GM19468 (cell line): ENCODE results near the gene IFT25.
"Not testable (repeated sequence)": the region's sequence is repeated elsewhere in the genome, so short reads cannot be mapped to it uniquely, and the experiment has no call there.

Experiments
- ATAC-seq: cut with Tn5 transposase; IDR thresholded peaks from one replicate; pipeline ENCODE4 v1.9.1; 2021; ENCODE audit warnings: mild to moderate bottlenecking, moderate library complexity, moderate number of reproducible peaks; ENCODE audit not compliant: unreplicated experiment; ENCODE audit errors: extremely low read depth

IFT25 gene

DNA sequence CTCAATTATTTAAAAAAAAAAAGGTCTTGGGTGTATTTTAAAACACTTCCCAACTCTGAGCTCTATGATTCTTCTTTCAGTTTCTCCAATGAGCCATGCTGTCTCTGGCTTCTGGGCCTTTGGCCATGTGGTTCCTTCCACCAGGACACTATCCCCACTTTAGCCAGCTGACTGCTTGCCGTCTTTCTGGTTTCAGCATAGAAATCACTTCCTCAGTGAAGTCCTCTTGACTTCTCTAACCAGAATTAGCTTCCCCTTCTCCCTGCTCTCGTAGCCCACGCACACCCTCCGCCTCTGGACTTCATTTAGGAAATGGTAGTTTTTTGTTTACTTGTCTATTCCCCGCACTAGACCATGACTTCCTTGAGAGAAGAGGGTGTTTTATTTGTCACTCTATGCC is 52.6 kb downstream of the IFT25 start:
- ATAC-seq: no peak

DNA sequence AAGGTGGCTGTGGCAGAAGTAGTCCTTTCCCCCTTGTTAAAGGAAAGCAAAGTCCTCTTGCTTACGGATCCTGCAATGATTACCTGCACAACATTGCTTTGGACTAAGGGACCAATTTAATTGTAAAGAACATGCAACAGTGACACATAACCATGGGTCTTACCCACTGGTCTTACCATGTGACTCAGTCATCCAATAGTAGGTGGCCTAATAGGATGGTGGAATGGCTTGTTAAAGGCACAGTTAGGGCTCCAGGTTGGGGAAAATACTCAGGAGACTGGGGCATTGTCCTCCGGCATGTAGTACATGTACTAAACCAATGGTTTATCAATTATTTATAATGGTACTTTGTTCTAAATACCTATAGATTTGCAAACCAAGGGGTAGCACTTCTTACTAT is 53.8 kb downstream of the IFT25 start:
- ATAC-seq: no peak

DNA sequence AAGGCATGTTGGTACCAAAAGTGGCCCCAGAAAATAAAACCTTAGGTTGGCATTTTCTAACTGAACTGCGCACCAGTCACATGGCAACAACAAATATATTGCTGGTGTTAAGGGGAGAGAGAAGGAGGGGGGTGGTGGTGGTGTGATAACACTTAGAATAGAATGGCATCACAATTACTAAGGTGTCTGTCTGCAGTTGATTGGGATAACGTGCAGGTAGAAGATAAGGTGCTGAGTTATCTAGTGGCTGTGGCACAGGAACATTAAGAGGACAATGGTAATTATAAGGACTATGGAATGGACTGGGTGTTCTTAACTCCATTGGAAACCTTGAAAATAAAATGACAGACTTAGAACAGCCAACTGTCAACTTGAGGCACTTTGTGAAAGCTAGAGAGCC is 54.5 kb downstream of the IFT25 start:
- no peak for ATAC-seq

DNA sequence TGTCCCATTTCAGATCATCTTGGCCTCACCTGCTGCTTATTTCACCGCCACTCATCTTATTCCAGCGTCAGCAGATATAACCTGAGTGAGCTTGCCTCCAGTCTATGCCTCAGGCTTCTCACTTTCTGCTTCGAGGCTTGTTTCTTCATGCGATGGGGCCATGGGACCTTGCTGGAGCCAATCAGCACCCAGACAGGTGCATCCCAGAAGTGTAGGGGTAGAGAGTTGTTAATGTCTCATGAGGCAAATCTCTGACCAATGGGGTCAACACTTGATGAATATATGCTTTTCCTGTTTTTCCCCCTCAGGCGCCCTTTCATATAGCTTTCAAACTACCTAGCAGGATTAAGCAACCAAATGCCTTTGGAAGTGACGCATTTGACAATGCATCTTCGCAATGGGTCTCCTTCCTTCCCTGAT is 55.0 kb downstream of the IFT25 start:
- ATAC-seq: no peak

DNA sequence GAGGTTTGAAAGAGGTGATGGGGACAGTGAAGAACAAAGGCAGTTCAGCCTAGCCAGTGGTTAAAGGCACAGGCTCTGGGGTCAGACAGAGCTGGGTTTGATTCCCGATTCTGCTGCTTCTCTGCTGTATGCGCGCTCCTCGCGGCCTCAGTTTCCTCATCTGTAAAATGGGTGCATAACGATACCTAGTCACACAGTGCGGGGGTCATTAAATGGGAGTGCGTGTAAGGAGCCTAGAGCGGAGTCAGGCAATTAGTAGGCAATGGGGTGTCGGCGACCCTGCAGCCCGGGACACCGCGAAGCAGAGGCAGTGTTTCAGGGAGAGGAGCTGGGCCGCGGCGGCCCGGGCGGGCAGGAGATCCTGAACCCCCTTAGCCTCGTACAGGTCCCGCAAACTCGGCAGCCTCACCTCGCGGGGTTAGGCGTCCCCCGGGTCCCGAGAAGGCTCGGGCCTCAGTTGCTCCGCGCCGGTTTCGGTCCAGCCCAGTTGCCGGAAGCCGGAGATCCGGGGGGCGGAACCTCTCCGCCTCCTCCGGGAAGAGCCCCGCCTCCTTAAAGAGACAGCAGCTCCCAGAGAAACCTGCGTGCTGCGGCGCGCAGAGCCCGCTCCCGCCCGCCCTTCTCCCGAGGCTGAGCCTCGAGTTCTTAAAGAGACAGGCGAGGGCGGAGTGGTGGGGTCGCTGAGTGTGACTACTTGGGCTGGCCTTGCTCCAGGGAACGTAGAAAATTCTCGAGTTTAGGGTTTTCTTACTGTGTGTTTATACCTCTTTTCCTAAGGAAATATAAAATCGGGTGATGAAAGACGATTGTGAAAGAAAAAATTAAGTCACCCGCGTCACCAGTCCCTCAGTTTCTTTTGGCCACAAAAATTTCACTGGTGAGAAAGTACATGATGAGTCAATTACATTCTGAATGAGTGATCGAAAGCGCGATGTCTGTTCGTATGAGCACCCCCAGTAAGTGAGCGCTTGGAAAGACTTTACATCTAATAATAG is 55.9 kb downstream of the IFT25 start, which contains the start of gene YIPF1:
Gene YIPF1, minus strand, starts transcription at position 494 of the 995 bp plus-strand sequence. CDS start 860 bp downstream, outside the sequence.
- peak; percentile 62 for ATAC-seq

DNA sequence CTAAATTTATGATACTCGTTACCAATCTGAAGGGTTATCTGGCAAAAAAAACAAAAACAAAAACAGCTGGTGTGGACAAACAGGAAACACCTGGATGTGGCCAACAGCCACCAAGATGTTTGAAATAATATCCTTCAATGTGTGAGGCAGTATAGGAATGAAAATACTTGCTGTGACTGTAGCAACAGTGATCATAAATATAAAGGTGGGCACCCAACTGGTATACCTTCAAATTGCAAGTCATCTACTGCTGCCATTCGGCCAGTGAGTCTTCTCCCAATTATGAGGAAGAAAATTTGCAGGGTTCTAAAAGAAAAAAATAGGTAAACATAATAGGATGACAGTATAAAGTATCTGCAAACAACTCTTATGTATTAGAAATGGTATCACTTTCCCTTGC is 56.8 kb downstream of the IFT25 start:
- ATAC-seq: no peak

DNA sequence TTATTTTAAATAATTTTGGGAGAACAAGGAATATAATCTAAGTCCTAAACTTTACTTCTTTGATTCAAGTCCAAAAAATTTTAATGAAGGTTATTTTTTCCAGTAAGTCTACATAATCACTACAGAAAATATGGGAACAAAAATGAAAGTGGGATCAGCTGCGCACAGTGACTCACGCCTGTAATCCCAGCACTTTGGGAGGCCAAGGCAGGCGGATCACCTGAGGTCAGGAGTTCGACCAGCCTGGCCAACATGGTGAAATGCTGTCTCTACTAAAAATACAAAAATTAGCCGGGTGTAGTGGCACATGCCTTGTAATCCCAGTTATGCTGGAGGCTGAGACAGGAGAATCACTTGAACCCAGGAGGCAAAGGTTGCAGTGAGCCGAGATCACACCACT is 61.9 kb downstream of the IFT25 start:
- ATAC-seq: not testable (repeated sequence)

DNA sequence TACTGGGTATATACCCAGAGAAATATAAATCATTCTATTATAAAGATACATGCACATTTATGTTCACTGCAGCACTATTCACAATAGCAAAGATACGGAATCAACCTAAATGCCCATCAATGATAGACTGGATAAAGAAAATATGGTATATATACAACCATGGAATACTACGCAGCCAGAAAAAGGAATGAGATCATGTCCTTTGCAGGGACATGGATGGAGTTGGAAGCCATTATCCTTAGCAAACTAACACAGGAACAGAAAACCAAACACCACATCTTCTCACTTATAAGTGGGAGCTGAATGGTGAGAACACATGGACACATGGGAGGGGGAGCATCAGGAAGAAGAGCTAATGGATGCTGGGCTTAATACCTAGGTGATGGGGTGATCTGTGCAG is 63.6 kb downstream of the IFT25 start:
- not testable (repeated sequence) for ATAC-seq

DNA sequence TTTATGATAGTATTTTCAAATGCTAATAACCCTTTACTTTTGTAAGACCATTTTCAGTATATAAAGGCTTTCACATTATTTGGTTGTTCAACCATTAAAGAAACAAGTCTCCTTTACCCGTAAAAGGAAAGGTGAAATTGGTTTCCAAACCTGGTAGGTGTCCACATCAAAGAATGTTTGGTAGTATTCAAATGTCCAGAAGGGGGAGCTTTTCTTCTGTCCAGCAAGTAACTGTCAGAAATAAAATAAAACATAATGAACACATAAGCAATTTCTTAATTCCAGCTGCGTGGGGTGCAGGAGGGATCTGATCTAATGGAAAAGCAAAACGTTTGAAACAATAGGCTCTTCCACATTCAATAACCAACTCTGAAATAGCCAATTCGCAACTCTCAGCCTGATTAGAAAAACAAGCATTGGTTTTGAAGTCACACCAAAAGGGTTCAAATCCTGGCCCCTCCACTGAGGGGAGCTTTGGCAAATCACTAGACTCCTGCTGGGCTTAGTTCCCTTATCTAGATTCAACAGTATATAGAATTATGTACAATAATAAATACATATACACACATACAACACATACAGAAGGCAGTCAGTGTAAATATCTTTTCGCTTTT is 66.9 kb downstream of the IFT25 start:
- no peak for ATAC-seq

DNA sequence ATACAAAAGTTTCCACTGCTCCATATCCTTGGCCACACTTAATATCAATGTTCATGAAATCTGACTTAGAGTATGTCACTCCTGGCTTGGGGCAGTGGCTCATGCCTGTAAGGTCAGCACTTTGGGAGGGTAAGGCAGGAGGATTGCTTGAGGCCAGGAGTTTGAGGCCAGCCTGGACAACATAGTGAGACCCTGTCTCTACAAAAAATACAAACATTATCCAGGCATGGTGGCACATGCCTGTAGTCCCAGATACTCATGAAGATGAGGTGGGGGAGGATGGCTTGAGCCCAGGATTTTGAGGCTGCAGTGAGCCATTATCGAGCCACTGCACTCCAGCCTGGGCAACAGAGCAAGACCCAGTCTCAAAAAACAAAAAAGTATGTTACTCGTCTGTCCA is 70.3 kb downstream of the IFT25 start:
- not testable (repeated sequence) for ATAC-seq

DNA sequence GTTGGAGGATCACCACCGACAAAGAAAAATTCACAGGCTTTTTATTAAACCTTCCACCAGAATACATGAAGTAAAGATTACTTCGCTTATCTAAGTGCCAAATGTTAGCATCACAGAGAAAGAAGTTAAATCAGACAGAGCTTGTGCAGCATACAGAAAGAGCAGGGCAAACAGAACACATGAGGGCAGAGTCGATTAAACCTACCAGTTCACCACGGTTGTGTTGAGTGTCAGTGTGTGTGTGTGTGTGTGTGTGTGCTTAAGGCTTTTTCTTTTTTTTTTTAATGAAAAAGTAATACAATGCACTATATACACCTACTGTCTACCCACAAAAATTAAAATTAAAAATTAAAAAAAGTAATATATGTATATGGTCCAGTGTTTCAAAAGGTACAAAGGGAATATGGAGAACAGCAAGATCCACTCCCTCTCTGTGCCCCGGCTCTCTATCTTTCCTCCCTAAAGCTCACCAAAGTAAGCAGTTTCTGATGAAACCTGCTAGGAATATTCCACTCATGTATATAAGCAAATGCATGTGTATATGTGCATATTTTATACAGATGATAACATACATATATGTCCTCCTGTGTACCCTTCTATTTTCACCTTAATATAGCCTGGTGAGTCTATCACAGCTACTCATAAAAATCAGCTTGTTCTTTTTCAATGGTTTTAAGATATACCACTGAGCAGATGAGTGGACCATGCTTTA is 73.6 kb downstream of the IFT25 start:
- ATAC-seq: no peak
